CD4-positive, alpha-beta T cell (primary cell): ENCODE measurements around the gene VGLL4. TPM values are rescaled to one million over a fixed set of nuclear protein-coding genes. Genes with fewer than 3 reads are reported as not detected.

ENCODE experiments used
- ATAC-seq: fragments of 200-7000 bp; cut with Tn5 transposase; one replicate; pipeline ENCODE4 v1.10.0; 2022; ENCODE audit warnings: mild to moderate bottlenecking; ENCODE audit not compliant: poor library complexity
- CTCF ChIA-PET: fragments of 350-600 bp; sonication (Branson Sonifier 250); formaldehyde crosslinking; loops from one replicate; lab custom pipeline; 2021; ENCODE audit warnings: antibody characterized with exemption, inconsistent platforms; lab: Charles Lee
- POLR2A ChIA-PET: fragments of 350-600 bp; sonication (Branson Sonifier 250); formaldehyde crosslinking; loops from one replicate; lab custom pipeline; 2021; ENCODE audit warnings: antibody characterized with exemption, inconsistent platforms; lab: Charles Lee
- DNase-seq, 14 experiments: peaks; one replicate each; pipeline ENCODE4 v3.0.0-alpha.2; 2013 to 2020; ENCODE audit warnings: mixed read lengths in 2 of 14
- H3K27ac ChIP-seq, 2 donors: one replicate each; pipeline versions ENCODE4 v1.5.1 to v1.7.0; 2013; ENCODE audit warnings: low read length in 2 of 2, low read depth in 1 of 2, mild to moderate bottlenecking in 1 of 2
- H3K27me3 ChIP-seq, 2 experiments: 1 replicate in 1 of 2; 2 replicates in 1 of 2; pipeline versions ENCODE4 v1.6.1 to v1.7.0; 2013; ENCODE audit warnings: low read length in 2 of 2, control low read depth in 1 of 2, mild to moderate bottlenecking in 1 of 2, moderate library complexity in 1 of 2; ENCODE audit not compliant: insufficient read depth in 2 of 2, control insufficient read depth in 1 of 2
- H3K36me3 ChIP-seq: one replicate; pipeline ENCODE4 v1.6.1; 2013; ENCODE audit warnings: low read length, control low read depth; ENCODE audit not compliant: insufficient read depth
- H3K4me1 ChIP-seq: one replicate; pipeline ENCODE4 v1.6.1; 2013; ENCODE audit warnings: low read length, control low read depth; ENCODE audit not compliant: insufficient read depth
- H3K4me3 ChIP-seq: one replicate; pipeline ENCODE4 v1.5.1; 2013; ENCODE audit warnings: mild to moderate bottlenecking, low read length, moderate library complexity
- H3K9me3 ChIP-seq, 2 experiments: 1 replicate in 1 of 2; 2 replicates in 1 of 2; pipeline versions ENCODE4 v1.6.1 to v1.7.0; 2013; ENCODE audit warnings: low read length in 2 of 2, mild to moderate bottlenecking in 2 of 2, control low read depth in 1 of 2, moderate library complexity in 1 of 2; ENCODE audit not compliant: control insufficient read depth in 1 of 2, insufficient read depth in 1 of 2
- H3K27ac Mint-ChIP-seq: one replicate; pipeline ENCODE4 v1.8.0; 2020; ENCODE audit warnings: mixed read lengths
- H3K27me3 Mint-ChIP-seq: one replicate; pipeline ENCODE4 v1.8.0; 2021; ENCODE audit warnings: mixed read lengths
- H3K36me3 Mint-ChIP-seq: one replicate; pipeline ENCODE4 v1.8.0; 2021; ENCODE audit warnings: low read depth, mixed read lengths
- H3K4me1 Mint-ChIP-seq: one replicate; pipeline ENCODE4 v1.8.0; 2021; ENCODE audit warnings: low read depth, mixed read lengths
- H3K4me3 Mint-ChIP-seq: one replicate; pipeline ENCODE4 v1.8.0; 2020; ENCODE audit warnings: mild to moderate bottlenecking, mixed read lengths
- H3K9me3 Mint-ChIP-seq: one replicate; pipeline ENCODE4 v1.8.0; 2020; ENCODE audit warnings: mixed read lengths
- CTCF ChIP-seq: fragments of 200-600 bp; IDR thresholded peaks from one replicate; pipeline ENCODE4 v1.8.0; 2022; ENCODE audit warnings: antibody characterized with exemption, mild to moderate bottlenecking
- intact Hi-C, 2 experiments: fragments of 100-400 bp; cut with DNase I in 1 of 2; cut with micrococcal nuclease in 1 of 2; formaldehyde crosslinking; loops; one replicate each; pipeline versions ENCODE4 v1.15.1 to v1.9.0; 2023 to 2025; cut with DNase I, micrococcal nuclease
- total RNA-seq, 174 experiments: library from RNA in 2 of 174; stranded (reverse) in 2 of 174; gene quantifications; one replicate each; pipeline ENCODE4 v1.2.3 and lab custom pipeline; 2021 to 2026

Gene VGLL4
- total RNA-seq, 2 experiments from 2014 or later: 10.5 to 11.3 TPM

DNA sequence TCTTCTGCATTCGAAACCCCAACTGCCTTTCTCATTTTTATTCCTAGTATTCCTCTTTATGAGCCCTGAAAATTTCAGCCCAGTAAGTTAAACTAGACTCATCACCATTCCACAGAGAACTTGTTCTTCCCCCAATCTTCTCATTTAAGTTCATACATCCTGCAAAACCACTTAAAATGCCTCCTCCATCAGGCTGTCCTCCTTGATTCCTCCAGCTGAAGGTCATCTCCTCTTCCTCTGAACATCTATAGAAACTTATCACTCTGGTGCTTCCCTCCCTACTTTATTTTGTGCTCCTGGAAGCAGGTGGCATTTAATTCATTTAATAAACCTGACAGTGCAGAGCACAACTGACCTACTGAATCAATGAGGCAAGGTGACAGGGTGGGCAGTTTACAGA, 38.3 kb downstream of the VGLL4 start:
- Histone ChIP-seq H3K27ac (no peak overlapping the region), H3K27me3 (no peaks in the 10 kb centered on the region), H3K36me3 (peaks cover 19% of the 10 kb centered on the region), H3K4me1 (peaks cover 6% of the 10 kb centered on the region), H3K4me3 (no peak overlapping the region), H3K9me3 (no peaks in the 10 kb centered on the region)
- no peak for TF ChIP-seq CTCF
- ChIA-PET CTCF (no interaction called here), POLR2A (no interaction called here)
- Mint-ChIP-seq H3K4me1 (peaks cover 60% of the 10 kb centered on the region), H3K36me3 (peaks cover 27% of the 10 kb centered on the region), H3K27ac (peak overlapping the region; percentile 50), H3K9me3 (no peaks in the 10 kb centered on the region), H3K27me3 (no peaks in the 10 kb centered on the region), H3K4me3 (no peak overlapping the region)
- intact Hi-C loops: no loop called here
- ATAC-seq (no peak), DNase-seq (no peak)

DNA sequence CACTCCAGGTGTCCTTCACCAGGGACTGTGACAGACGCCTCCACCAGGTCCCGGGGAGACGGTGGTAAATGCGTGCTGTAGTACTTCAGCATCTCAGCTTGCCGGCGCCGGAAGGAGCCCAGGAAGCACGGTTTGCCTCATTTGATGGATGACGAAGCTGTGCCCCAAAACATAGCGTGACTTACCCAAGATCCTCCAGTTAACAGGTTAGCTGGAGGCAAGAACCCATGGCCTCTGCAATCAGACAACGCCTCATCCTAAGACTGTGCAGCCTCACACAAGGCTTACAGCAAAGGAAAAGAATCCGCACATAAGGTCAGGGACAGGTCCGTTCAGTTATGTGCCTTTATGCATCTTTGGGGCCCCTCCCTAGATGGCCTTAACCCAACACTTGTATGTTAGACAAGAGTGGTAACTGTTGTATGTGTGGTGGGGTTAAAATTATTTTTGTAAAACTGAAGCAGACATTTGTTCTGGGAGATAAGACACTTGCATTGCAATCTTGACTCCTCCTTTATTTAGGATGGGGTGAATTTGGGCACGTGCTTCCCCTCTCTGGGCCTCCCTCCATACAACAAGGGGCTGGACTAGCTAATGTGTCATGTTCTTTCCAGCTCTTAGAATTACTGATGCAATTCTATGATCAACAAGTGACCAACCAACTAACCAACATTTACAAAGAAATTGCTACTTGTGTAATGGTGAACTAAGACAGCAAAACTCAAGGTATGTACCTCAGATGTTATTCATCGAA, 39.4 kb downstream of the VGLL4 start:
- TF ChIP-seq CTCF: no peak
- Mint-ChIP-seq H3K9me3 (no peaks in the 10 kb centered on the region), H3K4me1 (peaks cover 50% of the 10 kb centered on the region), H3K27ac (peak overlapping the region; percentile 39), H3K27me3 (no peaks in the 10 kb centered on the region), H3K36me3 (peaks cover 30% of the 10 kb centered on the region), H3K4me3 (no peak overlapping the region)
- H3K9me3 ChIP-seq: no peaks in the 10 kb centered on the region
- CTCF ChIA-PET: interaction anchor here (0.5 kb wide), 1 partner anchor 22 kb away, joined by 3 read pairs; no protein-coding TSS in a partner anchor
- ATAC-seq (no peak), DNase-seq (no peak)
- H3K36me3 ChIP-seq: peaks cover 28% of the 10 kb centered on the region
- H3K27ac ChIP-seq: no peak overlapping the region
- intact Hi-C loops: no loop called here
- H3K27me3 ChIP-seq: no peaks in the 10 kb centered on the region
- H3K4me1 ChIP-seq: no peaks in the 10 kb centered on the region
- no peak overlapping the region for H3K4me3 ChIP-seq
- POLR2A ChIA-PET: no interaction called here

- TF ChIP-seq CTCF: no peak
- H3K36me3 Mint-ChIP-seq: peaks cover 36% of the 10 kb centered on the region
- ChIA-PET CTCF (interaction anchor here (0.5 kb wide), 1 partner anchor 23 kb away, joined by 3 read pairs; no protein-coding TSS in a partner anchor), POLR2A (no interaction called here)
- ATAC-seq (no peak), DNase-seq (no peak)
- H3K4me1 Mint-ChIP-seq: peaks cover 50% of the 10 kb centered on the region
- H3K27me3 Mint-ChIP-seq: no peaks in the 10 kb centered on the region
- H3K27me3 ChIP-seq: no peaks in the 10 kb centered on the region
- intact Hi-C loops: no loop called here
- no peak overlapping the region for H3K4me3 Mint-ChIP-seq
- no peaks in the 10 kb centered on the region for H3K9me3 Mint-ChIP-seq
- no peak overlapping the region for H3K27ac ChIP-seq
- no peaks in the 10 kb centered on the region for H3K4me1 ChIP-seq
- peaks cover 28% of the 10 kb centered on the region for H3K36me3 ChIP-seq
- no peak overlapping the region for H3K4me3 ChIP-seq
- peak overlapping the region; percentile 39 for H3K27ac Mint-ChIP-seq
- H3K9me3 ChIP-seq: no peaks in the 10 kb centered on the region
Measured at GRCh38 chr3:11603628-11604027, 40.1 kb downstream of the VGLL4 start.
